ENCODE data around the gene PPID.
"Not testable (repeated sequence)": the region's sequence is repeated elsewhere in the genome, so short reads cannot be mapped to it uniquely, and the experiment has no call there.

Gene PPID

DNA sequence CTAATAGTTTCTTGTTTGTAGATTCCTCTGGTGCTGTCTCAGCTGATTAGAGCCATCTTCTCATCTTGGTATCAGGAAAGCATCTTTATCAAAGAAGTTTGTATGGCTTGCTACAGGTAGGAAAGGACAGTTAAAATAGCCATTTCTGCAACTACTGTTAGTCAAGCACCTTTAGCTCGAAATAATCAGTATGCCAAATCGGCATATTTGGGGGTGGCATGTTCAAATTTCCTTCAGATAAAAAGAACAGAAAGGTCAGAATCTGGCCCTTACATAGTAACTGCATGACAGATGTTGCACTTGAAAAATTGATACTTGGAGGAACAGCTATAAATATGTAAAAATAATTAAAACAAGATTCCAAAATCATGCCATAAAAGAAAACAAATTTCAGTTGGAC, 56.3 kb downstream of the PPID start:
- DNase-seq: no peak

DNA sequence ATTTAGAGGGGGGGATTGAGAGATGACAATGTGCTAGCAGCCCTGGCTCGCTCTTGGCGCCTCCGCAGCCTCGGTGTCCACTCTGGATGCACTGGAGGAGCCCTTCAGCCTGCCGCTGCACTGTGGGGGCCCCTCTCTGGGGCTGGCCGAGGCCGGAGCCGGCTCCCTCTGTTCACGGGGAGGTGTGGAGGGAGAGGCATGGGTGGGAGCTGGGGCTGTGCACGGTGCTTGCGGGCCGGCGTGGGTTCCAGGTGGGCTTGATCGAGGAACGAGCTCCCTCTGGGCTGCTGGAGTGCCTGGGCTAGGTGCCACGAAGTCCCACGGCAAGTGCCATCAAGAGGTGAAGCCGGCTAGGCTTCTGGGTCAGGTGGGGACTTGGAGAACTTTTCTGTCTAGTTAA, 58.4 kb downstream of the PPID start:
- no peak for DNase-seq

DNA sequence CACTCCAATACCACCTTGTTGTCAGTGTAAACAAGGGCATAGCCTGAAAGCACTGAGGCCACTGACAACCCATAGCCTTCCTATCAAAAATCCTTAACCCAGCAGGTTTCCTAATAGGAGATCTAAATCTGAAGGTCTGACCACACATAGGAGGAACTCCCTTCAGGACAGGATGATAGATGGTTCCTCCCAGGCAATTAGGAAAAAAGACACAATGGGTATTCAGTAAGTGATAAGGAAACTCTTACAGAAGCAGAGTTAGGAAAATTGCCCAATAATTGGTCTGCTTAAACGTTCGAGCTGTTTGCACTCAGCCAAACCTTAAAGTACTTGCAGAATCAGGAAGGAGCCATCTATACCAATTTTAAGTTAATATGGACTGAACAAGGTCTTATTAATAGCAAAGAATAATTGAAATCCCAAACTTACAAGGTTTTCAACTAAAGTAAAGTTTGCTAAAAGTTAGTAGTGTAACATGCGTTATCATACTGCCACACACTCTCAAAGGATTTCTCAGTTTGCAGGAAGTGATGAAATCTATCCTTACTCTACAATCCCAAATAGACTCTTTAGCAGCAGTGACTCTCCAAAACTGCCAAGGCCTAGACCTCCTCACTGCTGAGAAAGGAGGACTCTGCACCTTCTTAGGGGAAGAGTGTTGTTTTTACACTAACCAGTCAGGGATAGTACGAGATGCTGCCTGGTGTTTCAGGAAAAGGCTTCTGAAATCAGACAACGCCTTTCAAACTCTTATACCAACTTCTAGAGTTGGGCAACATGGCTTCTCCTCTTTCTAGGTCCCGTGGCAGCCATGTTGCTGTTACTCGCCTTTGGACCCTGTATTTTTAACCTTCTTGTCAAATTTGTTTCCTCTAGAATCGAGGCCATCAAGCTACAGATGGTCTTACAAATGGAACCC, 59.2 kb downstream of the PPID start:
- DNase-seq: not testable (repeated sequence)

DNA sequence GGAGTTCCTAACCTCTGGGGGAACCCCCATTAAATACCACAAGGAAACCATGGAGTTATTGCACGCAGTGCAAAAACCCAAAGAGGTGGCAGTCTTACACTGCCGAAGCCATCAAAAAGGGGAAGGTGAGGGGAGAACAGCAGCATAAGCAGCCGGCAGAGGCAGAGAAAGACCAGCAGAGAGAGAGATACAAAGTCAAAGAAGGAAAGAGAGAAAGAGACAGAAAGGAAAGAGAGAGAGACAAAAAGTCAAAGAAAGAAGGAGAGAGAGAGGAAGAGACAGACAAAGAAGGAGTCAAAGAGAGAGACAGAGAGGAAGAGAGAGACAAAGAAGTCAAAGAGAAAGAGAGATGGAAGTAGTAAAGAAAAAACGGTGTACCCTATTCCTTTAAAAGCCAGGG, 59.9 kb downstream of the PPID start:
- DNase-seq: not testable (repeated sequence)

Data from NCI-H524 (cell line).